ENCODE measurements around the gene FAF1.

The FAF1 gene

DNA sequence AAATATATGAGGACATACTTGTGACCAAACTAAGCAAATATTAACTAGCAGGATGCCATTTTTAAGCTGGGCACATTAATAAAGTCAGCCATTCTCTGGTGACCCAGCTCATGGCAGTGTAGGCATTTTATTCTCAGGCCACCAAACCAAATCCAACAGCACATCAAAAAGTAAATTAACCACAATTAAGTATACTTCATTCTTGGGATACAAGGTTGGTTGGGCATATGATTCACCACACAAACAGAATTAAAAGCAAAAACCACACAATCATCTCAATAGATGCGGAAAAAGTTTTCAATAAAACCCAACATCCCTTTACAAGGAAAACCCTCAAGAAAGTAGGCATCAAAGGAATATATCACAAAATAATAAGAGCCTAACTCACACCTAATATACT is 101.3 kb downstream of the FAF1 start:
- Histone ChIP-seq H3K4me1 (ENCODE audit: control insufficient read depth in 1 of 2, insufficient read depth in 2 of 2, low read length in 2 of 2) (peaks cover 0 to 6% of the 10 kb centered on the region in 2 donors), H3K27ac (ENCODE audit: low read depth, low read length) (no peak overlapping the region), H3K4me3 (ENCODE audit: low read depth in 1 of 2, low read length in 2 of 2) (no peak overlapping the region), H3K9me3 (ENCODE audit: control insufficient read depth in 1 of 2, low read length in 2 of 2) (peaks cover 5 to 9% of the 10 kb centered on the region in 2 donors), H3K36me3 (ENCODE audit: control insufficient read depth in 1 of 2, insufficient read depth in 2 of 2, low read length in 2 of 2) (no peaks in the 10 kb centered on the region), H3K9ac (ENCODE audit: low read depth in 1 of 2, low read length in 2 of 2) (no peak overlapping the region), H3K27me3 (ENCODE audit: control insufficient read depth in 1 of 2, insufficient read depth in 2 of 2, low read length in 2 of 2) (no peaks in the 10 kb centered on the region)

DNA sequence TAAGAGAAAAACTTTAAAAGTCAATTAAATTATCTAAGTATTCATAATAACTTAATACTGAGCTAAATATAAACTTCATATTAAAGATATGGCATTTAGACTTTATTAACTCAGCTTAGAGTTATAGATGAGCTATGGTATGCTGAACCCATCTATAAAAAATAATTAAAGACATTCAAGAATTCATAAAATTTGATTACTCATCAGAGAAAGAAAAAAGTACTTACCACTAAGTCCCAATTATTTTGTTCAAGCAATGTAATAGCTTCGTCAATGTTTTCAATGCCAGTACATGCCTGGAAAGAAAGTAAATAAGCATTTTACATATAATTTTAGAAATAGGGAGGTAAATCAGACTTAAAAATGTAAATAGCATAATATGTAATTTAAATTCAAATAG is 102.4 kb downstream of the FAF1 start:
- Histone ChIP-seq H3K9ac (ENCODE audit: low read depth in 1 of 2, low read length in 2 of 2) (no peak overlapping the region), H3K36me3 (ENCODE audit: control insufficient read depth in 1 of 2, insufficient read depth in 2 of 2, low read length in 2 of 2) (no peaks in the 10 kb centered on the region), H3K27ac (ENCODE audit: low read depth, low read length) (no peak overlapping the region), H3K4me3 (ENCODE audit: low read depth in 1 of 2, low read length in 2 of 2) (no peak overlapping the region), H3K4me1 (ENCODE audit: control insufficient read depth in 1 of 2, insufficient read depth in 2 of 2, low read length in 2 of 2) (peaks cover 4 to 12% of the 10 kb centered on the region in 2 donors), H3K9me3 (ENCODE audit: control insufficient read depth in 1 of 2, low read length in 2 of 2) (peaks cover 5 to 9% of the 10 kb centered on the region in 2 donors), H3K27me3 (ENCODE audit: control insufficient read depth in 1 of 2, insufficient read depth in 2 of 2, low read length in 2 of 2) (no peaks in the 10 kb centered on the region)

DNA sequence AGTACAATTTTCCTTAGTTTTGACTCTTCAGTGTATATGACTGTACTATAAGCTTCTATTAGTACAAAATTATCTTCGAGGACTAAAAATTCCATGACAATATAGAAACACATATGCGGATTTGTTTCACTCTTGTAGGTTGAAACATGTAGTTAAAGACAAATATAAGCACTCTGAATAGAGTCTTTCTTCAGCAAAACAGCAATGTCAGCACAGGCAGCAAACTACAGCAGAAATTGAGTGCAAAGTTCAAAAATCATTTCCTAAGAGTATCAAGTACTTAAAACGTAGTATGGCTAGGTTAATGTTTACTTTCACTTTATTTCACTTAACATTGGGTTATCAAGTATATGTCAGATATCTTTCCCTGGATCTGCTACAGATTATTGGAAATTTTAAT is 106.7 kb downstream of the FAF1 start:
- Histone ChIP-seq H3K9ac (ENCODE audit: low read depth in 1 of 2, low read length in 2 of 2) (peak overlapping the region in 1 of 2 donors; percentile 14), H3K27ac (ENCODE audit: low read depth, low read length) (no peak overlapping the region), H3K27me3 (ENCODE audit: control insufficient read depth in 1 of 2, insufficient read depth in 2 of 2, low read length in 2 of 2) (no peaks in the 10 kb centered on the region), H3K4me1 (ENCODE audit: control insufficient read depth in 1 of 2, insufficient read depth in 2 of 2, low read length in 2 of 2) (peaks cover 11 to 25% of the 10 kb centered on the region in 2 donors), H3K36me3 (ENCODE audit: control insufficient read depth in 1 of 2, insufficient read depth in 2 of 2, low read length in 2 of 2) (no peaks in the 10 kb centered on the region), H3K9me3 (ENCODE audit: control insufficient read depth in 1 of 2, low read length in 2 of 2) (no peaks in the 10 kb centered on the region), H3K4me3 (ENCODE audit: low read depth in 1 of 2, low read length in 2 of 2) (peak overlapping the region; percentile 7 to 36)

DNA sequence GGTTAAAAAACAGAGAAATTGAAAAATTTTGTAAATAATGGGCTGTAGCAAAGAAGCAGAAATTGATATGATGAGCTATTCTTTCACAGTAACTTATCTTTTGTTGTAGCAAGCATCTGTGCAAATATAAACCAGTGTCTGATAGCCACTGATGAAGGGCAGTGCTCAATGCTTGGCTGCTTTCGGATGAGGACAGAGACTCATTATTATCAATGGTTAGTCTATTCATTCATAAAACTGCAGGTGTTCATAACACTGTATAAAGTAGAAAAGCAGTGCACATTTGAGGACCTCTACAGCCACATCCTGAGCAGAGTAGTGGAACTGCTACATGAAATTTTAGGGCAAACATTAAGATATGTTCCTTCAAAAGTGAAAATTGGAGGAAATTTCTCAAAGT is 107.2 kb downstream of the FAF1 start:
- H3K9ac ChIP-seq (ENCODE audit: low read depth in 1 of 2, low read length in 2 of 2) = peak overlapping the region in 1 of 2 donors; percentile 14
- no peaks in the 10 kb centered on the region for H3K27me3 ChIP-seq (ENCODE audit: control insufficient read depth in 1 of 2, insufficient read depth in 2 of 2, low read length in 2 of 2)
- peak overlapping the region; percentile 7 to 36 for H3K4me3 ChIP-seq (ENCODE audit: low read depth in 1 of 2, low read length in 2 of 2)
- H3K27ac ChIP-seq (ENCODE audit: low read depth, low read length) = no peak overlapping the region
- no peaks in the 10 kb centered on the region for H3K36me3 ChIP-seq (ENCODE audit: control insufficient read depth in 1 of 2, insufficient read depth in 2 of 2, low read length in 2 of 2)
- H3K4me1 ChIP-seq (ENCODE audit: control insufficient read depth in 1 of 2, insufficient read depth in 2 of 2, low read length in 2 of 2) = peaks cover 11 to 25% of the 10 kb centered on the region in 2 donors
- no peaks in the 10 kb centered on the region for H3K9me3 ChIP-seq (ENCODE audit: control insufficient read depth in 1 of 2, low read length in 2 of 2)

DNA sequence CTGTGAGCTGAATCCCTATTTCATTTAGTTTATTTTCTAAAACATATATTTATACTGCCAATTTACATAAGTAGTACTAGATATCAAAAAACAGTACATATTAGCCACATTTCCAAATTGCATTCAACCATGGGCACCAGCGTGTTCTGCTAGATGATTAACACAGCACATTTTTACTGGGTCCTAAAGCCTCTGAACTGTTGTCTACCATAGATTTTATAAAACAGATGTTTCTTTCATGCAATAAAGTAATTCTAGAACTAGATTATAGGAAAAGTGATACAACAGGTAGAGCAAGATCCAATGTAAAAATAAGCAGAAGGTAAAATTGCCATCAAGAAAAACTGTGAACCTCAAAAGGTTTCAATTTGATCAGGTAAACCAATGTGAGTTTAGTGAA is 108.6 kb downstream of the FAF1 start:
- Histone ChIP-seq H3K4me3 (ENCODE audit: low read depth in 1 of 2, low read length in 2 of 2) (no peak overlapping the region), H3K36me3 (ENCODE audit: control insufficient read depth in 1 of 2, insufficient read depth in 2 of 2, low read length in 2 of 2) (no peaks in the 10 kb centered on the region), H3K27me3 (ENCODE audit: control insufficient read depth in 1 of 2, insufficient read depth in 2 of 2, low read length in 2 of 2) (no peaks in the 10 kb centered on the region), H3K27ac (ENCODE audit: low read depth, low read length) (no peak overlapping the region), H3K4me1 (ENCODE audit: control insufficient read depth in 1 of 2, insufficient read depth in 2 of 2, low read length in 2 of 2) (peaks cover 11 to 25% of the 10 kb centered on the region in 2 donors), H3K9me3 (ENCODE audit: control insufficient read depth in 1 of 2, low read length in 2 of 2) (no peaks in the 10 kb centered on the region), H3K9ac (ENCODE audit: low read depth in 1 of 2, low read length in 2 of 2) (no peak overlapping the region)

DNA sequence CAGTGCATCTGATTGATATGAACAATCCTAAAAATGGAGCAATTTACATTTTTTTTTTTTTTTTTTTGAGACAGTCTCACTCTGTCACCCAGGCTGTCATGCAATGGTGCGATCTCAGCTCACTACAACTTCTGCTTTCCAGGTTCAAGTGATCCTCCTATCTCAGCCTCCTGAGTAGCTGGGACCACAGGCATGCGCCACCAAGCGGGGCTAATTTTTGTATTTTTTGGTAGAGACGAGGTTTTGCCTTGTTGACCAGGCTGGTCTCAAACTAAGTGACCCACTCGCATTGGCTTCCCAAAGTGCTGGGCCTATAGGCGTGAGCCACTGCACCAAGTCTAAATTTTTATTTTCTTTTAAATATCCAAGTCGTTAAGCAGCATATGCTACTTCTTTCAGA is 109.0 kb downstream of the FAF1 start:
- Histone ChIP-seq H3K36me3 (ENCODE audit: control insufficient read depth in 1 of 2, insufficient read depth in 2 of 2, low read length in 2 of 2) (no peaks in the 10 kb centered on the region), H3K4me3 (ENCODE audit: low read depth in 1 of 2, low read length in 2 of 2) (no peak overlapping the region), H3K27me3 (ENCODE audit: control insufficient read depth in 1 of 2, insufficient read depth in 2 of 2, low read length in 2 of 2) (no peaks in the 10 kb centered on the region)

DNA sequence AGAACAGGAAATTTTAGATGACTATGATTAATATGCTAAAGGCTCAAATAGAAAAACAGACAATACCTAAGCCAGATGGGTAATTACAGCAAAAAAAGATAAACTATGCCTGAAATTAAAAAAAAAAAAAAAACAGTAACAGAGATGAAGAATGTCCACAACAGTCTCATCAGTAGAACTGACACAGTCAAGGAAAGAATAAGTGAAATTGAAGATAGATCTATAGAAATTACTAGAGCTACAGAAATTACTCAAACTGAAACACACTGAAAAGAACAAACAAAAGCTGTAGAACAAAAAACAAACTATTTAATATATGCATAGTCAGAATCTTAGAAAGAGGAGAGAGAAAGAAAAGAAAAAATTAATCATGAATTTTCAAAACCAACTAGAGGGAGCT is 112.8 kb downstream of the FAF1 start:
- peaks cover 6 to 9% of the 10 kb centered on the region in 2 donors for H3K4me1 ChIP-seq (ENCODE audit: control insufficient read depth in 1 of 2, insufficient read depth in 2 of 2, low read length in 2 of 2)
- H3K9me3 ChIP-seq (ENCODE audit: control insufficient read depth in 1 of 2, low read length in 2 of 2) = no peaks in the 10 kb centered on the region
- no peaks in the 10 kb centered on the region for H3K27me3 ChIP-seq (ENCODE audit: control insufficient read depth in 1 of 2, insufficient read depth in 2 of 2, low read length in 2 of 2)
- H3K9ac ChIP-seq (ENCODE audit: low read depth in 1 of 2, low read length in 2 of 2) = no peak overlapping the region
- H3K36me3 ChIP-seq (ENCODE audit: control insufficient read depth in 1 of 2, insufficient read depth in 2 of 2, low read length in 2 of 2) = no peaks in the 10 kb centered on the region
- no peak overlapping the region for H3K27ac ChIP-seq (ENCODE audit: low read depth, low read length)
- H3K4me3 ChIP-seq (ENCODE audit: low read depth in 1 of 2, low read length in 2 of 2) = no peak overlapping the region

More for the DNA sequence above, 109.0 kb downstream of the FAF1 start:
- Histone ChIP-seq H3K27ac (ENCODE audit: low read depth, low read length) (no peak overlapping the region), H3K9ac (ENCODE audit: low read depth in 1 of 2, low read length in 2 of 2) (no peak overlapping the region), H3K4me1 (ENCODE audit: control insufficient read depth in 1 of 2, insufficient read depth in 2 of 2, low read length in 2 of 2) (peaks cover 11 to 25% of the 10 kb centered on the region in 2 donors), H3K9me3 (ENCODE audit: control insufficient read depth in 1 of 2, low read length in 2 of 2) (no peaks in the 10 kb centered on the region)

DNA sequence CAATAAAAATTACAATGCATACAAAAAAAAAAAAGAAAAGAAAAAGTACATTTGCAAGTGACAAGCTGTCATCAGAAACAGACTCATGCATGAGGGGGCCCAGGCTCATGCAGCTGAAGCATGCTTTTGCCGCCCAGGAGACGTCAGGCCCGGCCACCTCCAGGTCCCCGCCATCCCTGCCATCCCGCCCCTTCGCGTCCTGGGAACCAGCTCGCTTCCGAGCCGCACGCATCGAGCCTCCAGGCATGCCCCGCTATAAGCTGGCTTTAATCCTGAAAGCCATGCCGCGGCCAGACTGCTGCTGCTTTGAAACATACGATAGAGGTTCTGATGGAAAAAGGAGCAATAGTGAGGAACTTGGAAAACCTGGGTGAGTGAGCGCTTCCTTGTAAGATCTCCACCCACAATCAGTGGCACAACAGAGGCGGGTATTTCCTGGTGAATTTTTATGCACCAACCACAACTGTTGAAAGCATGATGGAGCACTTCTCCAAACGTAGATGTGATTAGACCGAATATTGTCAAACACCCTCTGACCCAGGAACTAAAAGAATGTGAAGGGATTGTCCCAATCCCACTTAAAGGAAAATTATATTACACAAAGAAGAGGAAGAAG is 113.7 kb downstream of the FAF1 start:
- Histone ChIP-seq H3K9ac (ENCODE audit: low read depth in 1 of 2, low read length in 2 of 2) (no peak overlapping the region), H3K4me3 (ENCODE audit: low read depth in 1 of 2, low read length in 2 of 2) (no peak overlapping the region), H3K36me3 (ENCODE audit: control insufficient read depth in 1 of 2, insufficient read depth in 2 of 2, low read length in 2 of 2) (no peaks in the 10 kb centered on the region), H3K4me1 (ENCODE audit: control insufficient read depth in 1 of 2, insufficient read depth in 2 of 2, low read length in 2 of 2) (peaks cover under 1 to 3% of the 10 kb centered on the region in 2 donors), H3K9me3 (ENCODE audit: control insufficient read depth in 1 of 2, low read length in 2 of 2) (no peaks in the 10 kb centered on the region), H3K27me3 (ENCODE audit: control insufficient read depth in 1 of 2, insufficient read depth in 2 of 2, low read length in 2 of 2) (no peaks in the 10 kb centered on the region), H3K27ac (ENCODE audit: low read depth, low read length) (no peak overlapping the region)

DNA sequence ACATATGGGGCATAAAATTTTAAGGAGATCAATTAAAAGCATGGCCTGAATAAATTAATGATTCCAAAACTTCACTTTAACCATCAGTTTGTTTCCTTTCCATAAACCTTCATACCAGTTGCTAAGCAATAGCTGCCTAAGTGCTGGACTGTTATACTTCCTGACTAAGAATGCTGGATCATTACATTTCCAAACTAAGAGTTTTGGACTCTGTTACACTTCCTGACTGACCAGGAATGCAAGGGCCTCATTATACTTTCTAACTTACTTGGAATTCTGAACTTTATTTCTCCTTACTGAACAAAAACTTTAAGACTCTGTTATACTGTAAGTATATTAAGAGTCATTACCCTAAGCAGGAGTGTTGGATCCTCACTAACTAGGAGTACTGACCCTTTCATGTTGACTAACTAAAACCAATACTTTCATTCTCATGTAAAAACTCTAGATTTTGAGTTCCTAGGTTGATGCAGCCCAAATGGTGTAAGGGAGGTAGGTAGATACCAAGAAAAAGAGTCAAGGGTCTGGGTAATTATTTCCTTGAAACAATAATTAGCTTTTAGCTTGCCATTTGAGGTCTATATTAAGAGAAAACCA is 118.2 kb downstream of the FAF1 start:
- no peaks in the 10 kb centered on the region for H3K4me1 ChIP-seq (ENCODE audit: control insufficient read depth in 1 of 2, insufficient read depth in 2 of 2, low read length in 2 of 2)
- no peak overlapping the region for H3K9ac ChIP-seq (ENCODE audit: low read depth in 1 of 2, low read length in 2 of 2)
- no peaks in the 10 kb centered on the region for H3K9me3 ChIP-seq (ENCODE audit: control insufficient read depth in 1 of 2, low read length in 2 of 2)
- no peak overlapping the region for H3K4me3 ChIP-seq (ENCODE audit: low read depth in 1 of 2, low read length in 2 of 2)
- no peaks in the 10 kb centered on the region for H3K36me3 ChIP-seq (ENCODE audit: control insufficient read depth in 1 of 2, insufficient read depth in 2 of 2, low read length in 2 of 2)
- no peak overlapping the region for H3K27ac ChIP-seq (ENCODE audit: low read depth, low read length)
- H3K27me3 ChIP-seq (ENCODE audit: control insufficient read depth in 1 of 2, insufficient read depth in 2 of 2, low read length in 2 of 2) = no peaks in the 10 kb centered on the region

DNA sequence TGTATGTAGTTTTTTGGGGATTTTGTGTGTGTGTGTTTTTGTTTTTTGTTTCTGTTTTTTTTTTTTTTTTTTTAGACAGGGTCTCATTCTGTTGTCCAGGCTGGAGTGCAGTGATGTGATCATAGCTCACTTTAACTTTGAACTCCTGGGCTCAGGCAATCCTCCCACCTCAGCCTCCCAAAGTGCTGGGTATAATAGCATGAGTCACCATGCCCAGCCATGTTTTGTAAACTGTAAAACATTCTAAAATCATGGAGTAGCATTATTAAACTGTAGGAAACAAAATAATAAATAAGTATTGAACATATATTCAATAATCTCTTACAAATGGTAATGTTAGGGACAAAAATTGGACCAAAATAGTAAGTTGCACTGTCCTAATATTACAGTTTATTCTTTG is 124.0 kb downstream of the FAF1 start:
- Histone ChIP-seq H3K9me3 (ENCODE audit: control insufficient read depth in 1 of 2, low read length in 2 of 2) (no peaks in the 10 kb centered on the region), H3K36me3 (ENCODE audit: control insufficient read depth in 1 of 2, insufficient read depth in 2 of 2, low read length in 2 of 2) (no peaks in the 10 kb centered on the region), H3K4me1 (ENCODE audit: control insufficient read depth in 1 of 2, insufficient read depth in 2 of 2, low read length in 2 of 2) (no peaks in the 10 kb centered on the region), H3K27ac (ENCODE audit: low read depth, low read length) (no peak overlapping the region), H3K27me3 (ENCODE audit: control insufficient read depth in 1 of 2, insufficient read depth in 2 of 2, low read length in 2 of 2) (no peaks in the 10 kb centered on the region), H3K4me3 (ENCODE audit: low read depth in 1 of 2, low read length in 2 of 2) (no peak overlapping the region), H3K9ac (ENCODE audit: low read depth in 1 of 2, low read length in 2 of 2) (no peak overlapping the region)

Measured in duodenal mucosa (tissue), 2 donors.